MCF 10A (cell line): Measurements from ENCODE around the gene RNF220. TPM values are rescaled to one million over a fixed set of nuclear protein-coding genes. Genes with fewer than 3 reads are reported as not detected.

Experiments
- BruUV-seq: library from RNA; stranded (reverse); fragments of 400-500 nt; replicated peaks from 2 replicates; lab custom pipeline; 2021; lab: Mats Ljungman, UMichigan
- CTCF ChIA-PET: fragments of 300-600 bp; sonication (Branson Sonifier 250); formaldehyde crosslinking; extraction: SDS; loops from one replicate; lab custom pipeline; 2021; ENCODE audit warnings: antibody characterized with exemption, inconsistent platforms; lab: Yijun Ruan, JAX
- POLR2A ChIA-PET: fragments of 300-600, 350-650 bp; sonication (Branson Sonifier 250); formaldehyde crosslinking; extraction: SDS; loops from one replicate; lab custom pipeline; 2020; ENCODE audit warnings: antibody characterized with exemption, inconsistent platforms; lab: Yijun Ruan, JAX
- DNase-seq: peaks from one replicate; pipeline ENCODE4 v3.0.0-alpha.2; 2018; ENCODE audit not compliant: unreplicated experiment
- H3K27ac Mint-ChIP-seq: one replicate; pipeline ENCODE4 v1.8.0; 2022; ENCODE audit warnings: mild to moderate bottlenecking, low read depth, mixed read lengths; ENCODE audit not compliant: unreplicated experiment
- H3K27me3 Mint-ChIP-seq: one replicate; pipeline ENCODE4 v1.8.0; 2022; ENCODE audit warnings: mixed read lengths; ENCODE audit not compliant: insufficient read depth, unreplicated experiment
- H3K36me3 Mint-ChIP-seq: one replicate; pipeline ENCODE4 v1.8.0; 2022; ENCODE audit warnings: mild to moderate bottlenecking, moderate library complexity, mixed read lengths; ENCODE audit not compliant: insufficient read depth, unreplicated experiment
- H3K4me1 Mint-ChIP-seq: one replicate; pipeline ENCODE4 v1.8.0; 2022; ENCODE audit warnings: mixed read lengths; ENCODE audit not compliant: insufficient read depth, unreplicated experiment
- H3K4me3 Mint-ChIP-seq: one replicate; pipeline ENCODE4 v1.8.0; 2022; ENCODE audit warnings: mild to moderate bottlenecking, moderate library complexity, mixed read lengths; ENCODE audit not compliant: unreplicated experiment
- H3K9me3 Mint-ChIP-seq: one replicate; pipeline ENCODE4 v1.8.0; 2022; ENCODE audit warnings: mixed read lengths; ENCODE audit not compliant: unreplicated experiment
- intact Hi-C: fragments of 100-400 bp; cut with micrococcal nuclease; formaldehyde crosslinking; loops from 2 replicates; pipeline ENCODE4 v1.14.1; 2022
- total RNA-seq: library from RNA; stranded (reverse); gene quantifications from 2 replicates; pipeline ENCODE4 v1.2.3, GENCODE V29; 2022
- TF ChIP-seq, protein P1 (sequence below): fragments of 200-600 bp; IDR thresholded peaks from one replicate; pipeline ENCODE4 v1.8.0; 2022; ENCODE audit warnings: antibody characterized with exemption, mild to moderate bottlenecking; ENCODE audit not compliant: unreplicated experiment

RNF220 gene
- total RNA-seq, 1 experiment from 2014 or later, result 67.1 TPM

- Mint-ChIP-seq H3K9me3 (peaks cover 7% of the 10 kb centered on the region), H3K4me3 (no peak overlapping the region), H3K4me1 (peaks cover 6% of the 10 kb centered on the region), H3K27ac (no peak overlapping the region), H3K36me3 (peaks cover 17% of the 10 kb centered on the region), H3K27me3 (no peaks in the 10 kb centered on the region)
- no TSS peak for BruUV-seq
- ChIA-PET POLR2A (interaction anchor here (0.6 to 1.4 kb wide), 2 partner anchors 89 to 91 kb away, joined by 3 to 5 read pairs; no protein-coding TSS in a partner anchor), CTCF (interaction anchor here (0.6 kb wide), 1 partner anchor 150 kb away, joined by 3 read pairs; no protein-coding TSS in a partner anchor)
- TF ChIP-seq, protein P1, sequence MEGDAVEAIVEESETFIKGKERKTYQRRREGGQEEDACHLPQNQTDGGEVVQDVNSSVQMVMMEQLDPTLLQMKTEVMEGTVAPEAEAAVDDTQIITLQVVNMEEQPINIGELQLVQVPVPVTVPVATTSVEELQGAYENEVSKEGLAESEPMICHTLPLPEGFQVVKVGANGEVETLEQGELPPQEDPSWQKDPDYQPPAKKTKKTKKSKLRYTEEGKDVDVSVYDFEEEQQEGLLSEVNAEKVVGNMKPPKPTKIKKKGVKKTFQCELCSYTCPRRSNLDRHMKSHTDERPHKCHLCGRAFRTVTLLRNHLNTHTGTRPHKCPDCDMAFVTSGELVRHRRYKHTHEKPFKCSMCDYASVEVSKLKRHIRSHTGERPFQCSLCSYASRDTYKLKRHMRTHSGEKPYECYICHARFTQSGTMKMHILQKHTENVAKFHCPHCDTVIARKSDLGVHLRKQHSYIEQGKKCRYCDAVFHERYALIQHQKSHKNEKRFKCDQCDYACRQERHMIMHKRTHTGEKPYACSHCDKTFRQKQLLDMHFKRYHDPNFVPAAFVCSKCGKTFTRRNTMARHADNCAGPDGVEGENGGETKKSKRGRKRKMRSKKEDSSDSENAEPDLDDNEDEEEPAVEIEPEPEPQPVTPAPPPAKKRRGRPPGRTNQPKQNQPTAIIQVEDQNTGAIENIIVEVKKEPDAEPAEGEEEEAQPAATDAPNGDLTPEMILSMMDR, result no peak
- intact Hi-C loops, result no loop called here
- DNase-seq, result no peak
Measured at GRCh38 chr1:44464361-44464760, 59.3 kb downstream of the RNF220 start.

DNA sequence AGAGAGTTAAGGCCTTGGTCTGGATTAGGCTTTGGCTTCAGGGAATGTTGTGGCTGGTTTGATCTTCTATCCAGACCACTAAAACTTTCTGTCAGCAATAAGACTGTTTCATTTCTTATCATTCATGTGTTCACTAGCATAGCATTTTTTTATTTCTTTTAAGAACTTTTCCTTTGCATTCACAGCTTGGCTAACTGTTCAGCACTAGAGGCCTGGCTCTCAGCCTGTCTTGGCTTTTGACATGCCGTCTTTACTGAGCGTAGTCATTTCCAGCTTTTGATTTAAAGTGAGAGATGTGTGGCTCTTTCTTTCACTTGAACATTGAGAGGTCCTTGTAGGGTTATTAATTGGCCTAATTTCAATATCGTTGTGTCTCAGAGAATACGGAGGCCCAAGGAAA lies 62.5 kb downstream of the RNF220 start:
- no peak for DNase-seq
- H3K4me3 Mint-ChIP-seq, result no peak overlapping the region
- H3K9me3 Mint-ChIP-seq, result peaks cover 7% of the 10 kb centered on the region
- no peaks in the 10 kb centered on the region for H3K27me3 Mint-ChIP-seq
- CTCF ChIA-PET, result no interaction called here
- peaks cover 9% of the 10 kb centered on the region for H3K36me3 Mint-ChIP-seq
- POLR2A ChIA-PET, result interaction anchor here (1.0 kb wide), 1 partner anchor 10 kb away, joined by 3 read pairs; no protein-coding TSS in a partner anchor
- H3K27ac Mint-ChIP-seq, result no peak overlapping the region
- peaks cover 6% of the 10 kb centered on the region for H3K4me1 Mint-ChIP-seq
- BruUV-seq, result no TSS peak
- intact Hi-C loops, result no loop called here
- TF ChIP-seq, protein P1, result no peak

- Mint-ChIP-seq H3K4me1 (no peaks in the 10 kb centered on the region), H3K27ac (no peak overlapping the region), H3K9me3 (no peaks in the 10 kb centered on the region), H3K36me3 (peaks cover 5% of the 10 kb centered on the region), H3K4me3 (no peak overlapping the region), H3K27me3 (no peaks in the 10 kb centered on the region)
- TF ChIP-seq, protein P1, result no peak
- BruUV-seq, result no TSS peak
- intact Hi-C loops, result no loop called here
- ChIA-PET CTCF (interaction anchor here (0.5 kb wide), 1 partner anchor 8 kb away, joined by 3 read pairs; no protein-coding TSS in a partner anchor), POLR2A (no interaction called here)
- no peak for DNase-seq
Measured at GRCh38 chr1:44471911-44472453, 66.9 kb downstream of the RNF220 start.

- no peak overlapping the region for H3K27ac Mint-ChIP-seq
- TF ChIP-seq, protein P1, result no peak
- intact Hi-C loops, result no loop called here
- no peaks in the 10 kb centered on the region for H3K9me3 Mint-ChIP-seq
- no peak overlapping the region for H3K4me3 Mint-ChIP-seq
- no peaks in the 10 kb centered on the region for H3K27me3 Mint-ChIP-seq
- no peaks in the 10 kb centered on the region for H3K36me3 Mint-ChIP-seq
- POLR2A ChIA-PET, result no interaction called here
- no peaks in the 10 kb centered on the region for H3K4me1 Mint-ChIP-seq
- no peak for DNase-seq
- CTCF ChIA-PET, result interaction anchor here (1.3 kb wide), 1 partner anchor 122 kb away, joined by 5 read pairs; no protein-coding TSS in a partner anchor
- no TSS peak for BruUV-seq
Measured at GRCh38 chr1:44472620-44473525, 67.8 kb downstream of the RNF220 start.
